PFSK-1 (cell line): Measurements from ENCODE around the gene ACSL3.

ENCODE experiments used
- FOXP2 ChIP-seq: optimal IDR thresholded peaks from 2 replicates; pipeline ENCODE3; 2011; ENCODE audit warnings: borderline replicate concordance, control low read depth, inconsistent platforms; ENCODE audit not compliant: insufficient read depth; ENCODE audit errors: extremely low read length, extremely low read depth
- POLR2AphosphoS5 ChIP-seq: IDR thresholded peaks from 2 replicates; pipeline ENCODE4 v1.6.1; 2012; ENCODE audit warnings: low read depth, mild to moderate bottlenecking, control low read depth, low read length, moderate library complexity
- REST ChIP-seq, 2 experiments: IDR thresholded peaks; 2 replicates each; pipeline versions ENCODE4 v1.6.1 to v1.8.0; 2011 to 2012; ENCODE audit warnings: low read depth in 2 of 2, low read length in 2 of 2, control low read depth in 1 of 2, inconsistent platforms in 1 of 2, mild to moderate bottlenecking in 1 of 2, moderate library complexity in 1 of 2; ENCODE audit not compliant: insufficient read depth in 1 of 2
- SIN3A ChIP-seq: IDR thresholded peaks from 2 replicates; pipeline ENCODE4 v1.6.1; 2012; ENCODE audit warnings: mild to moderate bottlenecking, low read length, moderate library complexity, borderline replicate concordance; ENCODE audit not compliant: insufficient read depth
- TAF1 ChIP-seq: IDR thresholded peaks from 2 replicates; pipeline ENCODE4 v1.6.1; 2012; ENCODE audit warnings: low read length, control low read depth, borderline replicate concordance; ENCODE audit not compliant: insufficient read depth

ACSL3 gene

GRCh38 chr2:222973733-222974132 is 112.9 kb downstream of the ACSL3 start:
- no peak for TF ChIP-seq REST (IDR thresholded peaks at IDR 0.05; ENCODE audit: insufficient read depth in 1 of 2, low read depth in 2 of 2, low read length in 2 of 2)
- no peak for TF ChIP-seq FOXP2

- TF ChIP-seq SIN3A (no peak), TAF1 (no peak), POLR2AphosphoS5 (no peak), FOXP2 (no peak), REST (IDR thresholded peaks at IDR 0.05; ENCODE audit: insufficient read depth in 1 of 2, low read depth in 2 of 2, low read length in 2 of 2) (no peak)
These were observed 115.8 kb downstream of the ACSL3 start for GRCh38 chr2:222976521-222977061.

GRCh38 chr2:222977121-222977520 is 116.3 kb downstream of the ACSL3 start:
- no peak for TF ChIP-seq SIN3A
- TF ChIP-seq TAF1 = no peak
- TF ChIP-seq REST (IDR thresholded peaks at IDR 0.05; ENCODE audit: insufficient read depth in 1 of 2, low read depth in 2 of 2, low read length in 2 of 2) = no peak
- no peak for TF ChIP-seq FOXP2
- no peak for TF ChIP-seq POLR2AphosphoS5

- TF ChIP-seq REST (IDR thresholded peaks at IDR 0.05; ENCODE audit: insufficient read depth in 1 of 2, low read depth in 2 of 2, low read length in 2 of 2) (no peak), TAF1 (no peak), SIN3A (no peak)
These were observed 118.0 kb downstream of the ACSL3 start for GRCh38 chr2:222978850-222979249.

- no peak for TF ChIP-seq REST (IDR thresholded peaks at IDR 0.05; ENCODE audit: insufficient read depth in 1 of 2, low read depth in 2 of 2, low read length in 2 of 2)
- no peak for TF ChIP-seq TAF1
- TF ChIP-seq POLR2AphosphoS5 = no peak
- no peak for TF ChIP-seq SIN3A
- TF ChIP-seq FOXP2 = no peak
These were observed 118.6 kb downstream of the ACSL3 start for GRCh38 chr2:222979484-222979883.
